ENCODE results near the gene NSUN5.
"Not testable (repeated sequence)": the region's sequence is repeated elsewhere in the genome, so short reads cannot be mapped to it uniquely, and the experiment has no call there.

Gene NSUN5

GRCh38 chr7:73329861-73330581, 21.4 kb upstream of the NSUN5 start:
- no peak for DNase-seq (ENCODE audit: low spot score)
- TF ChIP-seq CTCF (IDR thresholded peaks at IDR 0.05; ENCODE audit: borderline replicate concordance, control extremely low read depth, extremely low read depth, insufficient read depth, missing control alignments) = no peak
- in situ Hi-C loops (cut with MboI; ENCODE audit: low sequenced_read_pairs, unreplicated experiment) = no loop called here

- no peak for DNase-seq (ENCODE audit: low spot score)
- in situ Hi-C loops (cut with MboI; ENCODE audit: low sequenced_read_pairs, unreplicated experiment) = no loop called here
- TF ChIP-seq CTCF (IDR thresholded peaks at IDR 0.05; ENCODE audit: borderline replicate concordance, control extremely low read depth, extremely low read depth, insufficient read depth, missing control alignments) = no peak
Measured at GRCh38 chr7:73328696-73329095, 20.1 kb upstream of the NSUN5 start.

- not testable (repeated sequence) for DNase-seq (ENCODE audit: low spot score)
Measured at GRCh38 chr7:73327922-73328321, 19.3 kb upstream of the NSUN5 start, which contains the start of the genes FKBP6 and TRIM50. Gene FKBP6 (plus strand): TSS chr7:73328161. CDS start chr7:73328429, 268 bp downstream. Gene TRIM50 (minus strand): TSS chr7:73328082. CDS start chr7:73324787, 3,295 bp downstream.

GRCh38 chr7:73327449-73327848, 18.8 kb upstream of the NSUN5 start:
- DNase-seq (ENCODE audit: low spot score); in situ Hi-C loops (cut with MboI; ENCODE audit: low sequenced_read_pairs, unreplicated experiment): not testable (repeated sequence)

More at GRCh38 chr7:73327922-73328321, 19.3 kb upstream of the NSUN5 start, which contains the start of the genes FKBP6 and TRIM50:
- in situ Hi-C loops (cut with MboI; ENCODE audit: low sequenced_read_pairs, unreplicated experiment) = not testable (repeated sequence)

- in situ Hi-C loops (cut with MboI; ENCODE audit: low sequenced_read_pairs, unreplicated experiment) = not testable (repeated sequence)
Measured at GRCh38 chr7:73325424-73325823, 16.8 kb upstream of the NSUN5 start.

GRCh38 chr7:73324081-73324845, 15.6 kb upstream of the NSUN5 start:
- in situ Hi-C loops (cut with MboI; ENCODE audit: low sequenced_read_pairs, unreplicated experiment) = not testable (repeated sequence)
- DNase-seq (ENCODE audit: low spot score) = peak; percentile 89
- peak; percentile 57 for TF ChIP-seq CTCF (IDR thresholded peaks at IDR 0.05; ENCODE audit: borderline replicate concordance, control extremely low read depth, extremely low read depth, insufficient read depth, missing control alignments)

More at GRCh38 chr7:73325424-73325823, 16.8 kb upstream of the NSUN5 start:
- not testable (repeated sequence) for DNase-seq (ENCODE audit: low spot score)

- DNase-seq (ENCODE audit: low spot score); in situ Hi-C loops (cut with MboI; ENCODE audit: low sequenced_read_pairs, unreplicated experiment): not testable (repeated sequence)
Measured at GRCh38 chr7:73323434-73324080, 14.9 kb upstream of the NSUN5 start.

GRCh38 chr7:73320009-73320408, 11.4 kb upstream of the NSUN5 start:
- in situ Hi-C loops (cut with MboI; ENCODE audit: low sequenced_read_pairs, unreplicated experiment); DNase-seq (ENCODE audit: low spot score): not testable (repeated sequence)

GRCh38 chr7:73319541-73319940, 10.9 kb upstream of the NSUN5 start:
- in situ Hi-C loops (cut with MboI; ENCODE audit: low sequenced_read_pairs, unreplicated experiment); DNase-seq (ENCODE audit: low spot score): not testable (repeated sequence)

GRCh38 chr7:73318656-73319204, 10.1 kb upstream of the NSUN5 start:
- in situ Hi-C loops (cut with MboI; ENCODE audit: low sequenced_read_pairs, unreplicated experiment); DNase-seq (ENCODE audit: low spot score): not testable (repeated sequence)

Measured in GM13976 (cell line).